ENCODE results near the gene ABCB8. TPM values are rescaled to one million over a fixed set of nuclear protein-coding genes. Genes with fewer than 3 reads are reported as not detected.
A peak's percentile ranks its signal among the peaks of the same experiment; 100 is the strongest.

Gene ABCB8
- total and polyA plus RNA-seq, 9 of the 15 experiments (the other 6 are each of a cell fraction or from before 2014, with no cell fraction given) = 7.6 to 106 (median 36.3) TPM

DNA sequence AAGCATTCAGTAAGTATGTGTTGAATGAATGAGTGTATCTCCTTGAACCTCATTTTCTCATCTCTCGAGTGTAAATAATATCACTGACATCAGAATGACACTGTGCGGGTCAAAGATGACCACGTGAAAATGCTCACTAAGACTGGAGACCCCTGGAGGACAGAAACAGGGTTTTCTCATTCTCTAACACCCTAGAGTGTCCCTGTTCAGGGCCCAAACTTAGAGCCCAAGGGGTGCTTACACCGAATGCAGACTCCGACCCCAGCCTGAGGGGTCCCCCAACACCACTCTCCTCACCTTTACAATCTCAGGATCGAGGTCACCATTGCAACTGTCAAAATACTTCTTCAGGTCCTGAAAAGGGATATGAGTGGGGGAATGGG, 28.0 kb downstream of the ABCB8 start (continued):
- TF ChIP-seq, protein P1, sequence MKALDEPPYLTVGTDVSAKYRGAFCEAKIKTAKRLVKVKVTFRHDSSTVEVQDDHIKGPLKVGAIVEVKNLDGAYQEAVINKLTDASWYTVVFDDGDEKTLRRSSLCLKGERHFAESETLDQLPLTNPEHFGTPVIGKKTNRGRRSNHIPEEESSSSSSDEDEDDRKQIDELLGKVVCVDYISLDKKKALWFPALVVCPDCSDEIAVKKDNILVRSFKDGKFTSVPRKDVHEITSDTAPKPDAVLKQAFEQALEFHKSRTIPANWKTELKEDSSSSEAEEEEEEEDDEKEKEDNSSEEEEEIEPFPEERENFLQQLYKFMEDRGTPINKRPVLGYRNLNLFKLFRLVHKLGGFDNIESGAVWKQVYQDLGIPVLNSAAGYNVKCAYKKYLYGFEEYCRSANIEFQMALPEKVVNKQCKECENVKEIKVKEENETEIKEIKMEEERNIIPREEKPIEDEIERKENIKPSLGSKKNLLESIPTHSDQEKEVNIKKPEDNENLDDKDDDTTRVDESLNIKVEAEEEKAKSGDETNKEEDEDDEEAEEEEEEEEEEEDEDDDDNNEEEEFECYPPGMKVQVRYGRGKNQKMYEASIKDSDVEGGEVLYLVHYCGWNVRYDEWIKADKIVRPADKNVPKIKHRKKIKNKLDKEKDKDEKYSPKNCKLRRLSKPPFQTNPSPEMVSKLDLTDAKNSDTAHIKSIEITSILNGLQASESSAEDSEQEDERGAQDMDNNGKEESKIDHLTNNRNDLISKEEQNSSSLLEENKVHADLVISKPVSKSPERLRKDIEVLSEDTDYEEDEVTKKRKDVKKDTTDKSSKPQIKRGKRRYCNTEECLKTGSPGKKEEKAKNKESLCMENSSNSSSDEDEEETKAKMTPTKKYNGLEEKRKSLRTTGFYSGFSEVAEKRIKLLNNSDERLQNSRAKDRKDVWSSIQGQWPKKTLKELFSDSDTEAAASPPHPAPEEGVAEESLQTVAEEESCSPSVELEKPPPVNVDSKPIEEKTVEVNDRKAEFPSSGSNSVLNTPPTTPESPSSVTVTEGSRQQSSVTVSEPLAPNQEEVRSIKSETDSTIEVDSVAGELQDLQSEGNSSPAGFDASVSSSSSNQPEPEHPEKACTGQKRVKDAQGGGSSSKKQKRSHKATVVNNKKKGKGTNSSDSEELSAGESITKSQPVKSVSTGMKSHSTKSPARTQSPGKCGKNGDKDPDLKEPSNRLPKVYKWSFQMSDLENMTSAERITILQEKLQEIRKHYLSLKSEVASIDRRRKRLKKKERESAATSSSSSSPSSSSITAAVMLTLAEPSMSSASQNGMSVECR (CRISPR knock-in tag; IDR thresholded peaks at IDR 0.05) = peak; percentile 62; the same call in 1 of the 2 replicates
- TF ChIP-seq NR2F6 (CRISPR knock-in tag; IDR thresholded peaks at IDR 0.05) (no peak), NFE2 (IDR thresholded peaks at IDR 0.05; ENCODE audit: low read depth) (peak; percentile 53; the same call in 1 of the 2 replicates), SAP30 (IDR thresholded peaks at IDR 0.05; ENCODE audit: borderline replicate concordance, insufficient read depth, low read depth, low read length, poor library complexity, severe bottlenecking) (no peak), ZNF316 (IDR thresholded peaks at IDR 0.05) (no peak), FOXJ3 (CRISPR knock-in tag; IDR thresholded peaks at IDR 0.05) (no peak), PYGO2 (tag; IDR thresholded peaks at IDR 0.05) (0 out of 2 replicates have a peak, but pooled peaks have one; percentile 31), SP1 (CRISPR knock-in tag; IDR thresholded peaks at IDR 0.05) (no peak; the same call in 1 of the 2 replicates), SIX5 (IDR thresholded peaks at IDR 0.05; ENCODE audit: borderline replicate concordance in 1 of 2, insufficient read depth in 1 of 2, low read depth in 1 of 2, low read length in 2 of 2) (no peak; a peak in 1 of 4 replicates), ELF4 (CRISPR knock-in tag; IDR thresholded peaks at IDR 0.05) (no peak), GABPB1 (CRISPR knock-in tag; IDR thresholded peaks at IDR 0.05) (no peak), POLR2G (IDR thresholded peaks at IDR 0.05; ENCODE audit: low read depth, low read length) (no peak), CXXC5 (CRISPR knock-in tag; IDR thresholded peaks at IDR 0.05) (0 out of 2 replicates have a peak, but pooled peaks have one; percentile 47), EP300 (IDR thresholded peaks at IDR 0.05; ENCODE audit: low read length) (0 out of 2 replicates have a peak, but pooled peaks have one; percentile 25)
- TF ChIP-seq, protein P2, sequence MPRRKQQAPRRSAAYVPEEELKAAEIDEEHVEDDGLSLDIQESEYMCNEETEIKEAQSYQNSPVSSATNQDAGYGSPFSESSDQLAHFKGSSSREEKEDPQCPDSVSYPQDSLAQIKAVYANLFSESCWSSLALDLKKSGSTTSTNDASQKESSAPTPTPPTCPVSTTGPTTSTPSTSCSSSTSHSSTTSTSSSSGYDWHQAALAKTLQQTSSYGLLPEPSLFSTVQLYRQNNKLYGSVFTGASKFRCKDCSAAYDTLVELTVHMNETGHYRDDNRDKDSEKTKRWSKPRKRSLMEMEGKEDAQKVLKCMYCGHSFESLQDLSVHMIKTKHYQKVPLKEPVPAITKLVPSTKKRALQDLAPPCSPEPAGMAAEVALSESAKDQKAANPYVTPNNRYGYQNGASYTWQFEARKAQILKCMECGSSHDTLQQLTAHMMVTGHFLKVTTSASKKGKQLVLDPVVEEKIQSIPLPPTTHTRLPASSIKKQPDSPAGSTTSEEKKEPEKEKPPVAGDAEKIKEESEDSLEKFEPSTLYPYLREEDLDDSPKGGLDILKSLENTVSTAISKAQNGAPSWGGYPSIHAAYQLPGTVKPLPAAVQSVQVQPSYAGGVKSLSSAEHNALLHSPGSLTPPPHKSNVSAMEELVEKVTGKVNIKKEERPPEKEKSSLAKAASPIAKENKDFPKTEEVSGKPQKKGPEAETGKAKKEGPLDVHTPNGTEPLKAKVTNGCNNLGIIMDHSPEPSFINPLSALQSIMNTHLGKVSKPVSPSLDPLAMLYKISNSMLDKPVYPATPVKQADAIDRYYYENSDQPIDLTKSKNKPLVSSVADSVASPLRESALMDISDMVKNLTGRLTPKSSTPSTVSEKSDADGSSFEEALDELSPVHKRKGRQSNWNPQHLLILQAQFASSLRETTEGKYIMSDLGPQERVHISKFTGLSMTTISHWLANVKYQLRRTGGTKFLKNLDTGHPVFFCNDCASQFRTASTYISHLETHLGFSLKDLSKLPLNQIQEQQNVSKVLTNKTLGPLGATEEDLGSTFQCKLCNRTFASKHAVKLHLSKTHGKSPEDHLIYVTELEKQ (CRISPR knock-in tag; IDR thresholded peaks at IDR 0.05) = no peak
- TF ChIP-seq, protein P3, sequence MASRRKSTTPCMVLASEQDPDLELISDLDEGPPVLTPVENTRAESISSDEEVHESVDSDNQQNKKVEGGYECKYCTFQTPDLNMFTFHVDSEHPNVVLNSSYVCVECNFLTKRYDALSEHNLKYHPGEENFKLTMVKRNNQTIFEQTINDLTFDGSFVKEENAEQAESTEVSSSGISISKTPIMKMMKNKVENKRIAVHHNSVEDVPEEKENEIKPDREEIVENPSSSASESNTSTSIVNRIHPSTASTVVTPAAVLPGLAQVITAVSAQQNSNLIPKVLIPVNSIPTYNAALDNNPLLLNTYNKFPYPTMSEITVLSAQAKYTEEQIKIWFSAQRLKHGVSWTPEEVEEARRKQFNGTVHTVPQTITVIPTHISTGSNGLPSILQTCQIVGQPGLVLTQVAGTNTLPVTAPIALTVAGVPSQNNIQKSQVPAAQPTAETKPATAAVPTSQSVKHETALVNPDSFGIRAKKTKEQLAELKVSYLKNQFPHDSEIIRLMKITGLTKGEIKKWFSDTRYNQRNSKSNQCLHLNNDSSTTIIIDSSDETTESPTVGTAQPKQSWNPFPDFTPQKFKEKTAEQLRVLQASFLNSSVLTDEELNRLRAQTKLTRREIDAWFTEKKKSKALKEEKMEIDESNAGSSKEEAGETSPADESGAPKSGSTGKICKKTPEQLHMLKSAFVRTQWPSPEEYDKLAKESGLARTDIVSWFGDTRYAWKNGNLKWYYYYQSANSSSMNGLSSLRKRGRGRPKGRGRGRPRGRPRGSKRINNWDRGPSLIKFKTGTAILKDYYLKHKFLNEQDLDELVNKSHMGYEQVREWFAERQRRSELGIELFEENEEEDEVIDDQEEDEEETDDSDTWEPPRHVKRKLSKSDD (conservative IDR thresholded peaks at IDR 0.05; ENCODE audit: low read length) = no peak

Data from K562 (cell line).